HepG2 (cell line): Measurements from ENCODE around the gene TNPO3. TPM values are rescaled to one million over a fixed set of nuclear protein-coding genes. Genes with fewer than 3 reads are reported as not detected.

ENCODE experiments used
- ATAC-seq: fragments of 200-7000 bp; cut with Tn5 transposase; 3 replicates; pipeline ENCODE4 v1.9.1; 2020; ENCODE audit warnings: mild to moderate bottlenecking, moderate library complexity
- BruUV-seq: library from RNA; stranded (reverse); fragments of 400-500 nt; replicated peaks from 2 replicates; lab custom pipeline; 2021; lab: Mats Ljungman, UMichigan
- CTCF ChIA-PET: fragments of 300-600 bp; formaldehyde crosslinking; extraction: SDS; loops from one replicate; lab custom pipeline; 2021; ENCODE audit warnings: low total read pairs, inconsistent platforms, low intra/inter-chr PET ratio; lab: Yijun Ruan, JAX
- POLR2A ChIA-PET: fragments of 350-600 bp; sonication (Branson Sonifier 250); formaldehyde crosslinking; loops from one replicate; lab custom pipeline; 2020; ENCODE audit warnings: antibody characterized with exemption, inconsistent platforms; lab: Yijun Ruan, JAX
- DNase-seq: peaks from one replicate; pipeline ENCODE4 v3.0.0-alpha.2; 2015; ENCODE audit warnings: low spot score
- FAIRE-seq: peaks from 3 replicates; lab custom pipeline; 2011; peaks lifted over from hg19 to GRCh38; lab: Jason Lieb, UNC
- H2AFZ ChIP-seq: one replicate; pipeline ENCODE4 v1.6.1; 2011; ENCODE audit warnings: low read length, inconsistent platforms
- H3K27ac ChIP-seq: fragments of 300-600 bp; 3 replicates; pipeline ENCODE4 v1.8.0; 2011; ENCODE audit warnings: mixed run types, mild to moderate bottlenecking, mixed read lengths, low read length, inconsistent platforms; ENCODE audit not compliant: insufficient read depth; ENCODE audit errors: extremely low read length
- H3K27me3 ChIP-seq, 2 experiments: fragments of 200-600 bp in 1 of 2; 2 replicates in 1 of 2; 3 replicates in 1 of 2; pipeline versions ENCODE4 v1.6.0 to v1.8.0; 2011; ENCODE audit warnings: low read length in 2 of 2, mild to moderate bottlenecking in 2 of 2, moderate library complexity in 2 of 2, inconsistent platforms in 1 of 2; ENCODE audit not compliant: insufficient read depth in 2 of 2, control insufficient read depth in 1 of 2
- H3K36me3 ChIP-seq, 2 experiments: fragments of 200-600 bp in 1 of 2; replicated peaks in 1 of 2; 2 replicates in 1 of 2; 3 replicates in 1 of 2; pipeline versions ENCODE4 v1.5.1 to v1.8.0; 2011; ENCODE audit warnings: low read length in 2 of 2, inconsistent platforms in 1 of 2; ENCODE audit not compliant: insufficient read depth in 2 of 2, control insufficient read depth in 1 of 2
- H3K4me1 ChIP-seq: 2 replicates; pipeline ENCODE4 v1.5.1; 2012; ENCODE audit warnings: low read length, inconsistent platforms; ENCODE audit not compliant: insufficient read depth
- H3K4me2 ChIP-seq: 2 replicates; pipeline ENCODE4 v1.6.0; 2011; ENCODE audit warnings: low read depth, low read length, inconsistent platforms
- H3K4me3 ChIP-seq, 3 experiments: fragments of 200-600 bp in 1 of 3; sonication (generic), shearing (Covaris generic) in 1 of 3; replicated peaks in 1 of 3; 2 replicates each; pipeline ENCODE4 v1.5.1; 2011 to 2016; ENCODE audit warnings: low read length in 3 of 3, inconsistent platforms in 2 of 3, low read depth in 2 of 3, mild to moderate bottlenecking in 2 of 3, control low read depth in 1 of 3, mixed read lengths in 1 of 3; ENCODE audit not compliant: insufficient read depth in 1 of 3
- H3K79me2 ChIP-seq: one replicate; pipeline ENCODE4 v1.6.1; 2011; ENCODE audit warnings: low read length, inconsistent platforms; ENCODE audit not compliant: insufficient read depth
- H3K9ac ChIP-seq: 2 replicates; pipeline ENCODE4 v1.6.0; 2011; ENCODE audit warnings: mild to moderate bottlenecking, low read depth, low read length, inconsistent platforms; ENCODE audit not compliant: insufficient read depth
- H3K9me3 ChIP-seq: 2 replicates; pipeline ENCODE4 v1.5.1; 2012; ENCODE audit warnings: mild to moderate bottlenecking, low read length
- H4K20me1 ChIP-seq: 2 replicates; pipeline ENCODE4 v1.6.0; 2011; ENCODE audit warnings: inconsistent platforms, mild to moderate bottlenecking, low read length, moderate library complexity; ENCODE audit not compliant: insufficient read depth
- ARNT2 ChIP-seq: sonication (generic); formaldehyde crosslinking; IDR thresholded peaks from 2 replicates; pipeline ENCODE4 v1.8.0; 2022; ENCODE audit warnings: mild to moderate bottlenecking, low read depth, missing genetic modification reagents, moderate library complexity
- ETV6 ChIP-seq: sonication (generic); formaldehyde crosslinking; conservative IDR thresholded peaks from 2 replicates; pipeline ENCODE4 v1.4.0; 2020; ENCODE audit warnings: missing genetic modification reagents
- HNRNPH1 ChIP-seq: fragments of 200-400 bp; formaldehyde crosslinking; optimal IDR thresholded peaks from 2 replicates; pipeline ENCODE3; 2017; ENCODE audit warnings: mild to moderate bottlenecking, low read depth, low read length
- HNRNPL ChIP-seq: fragments of 200-400 bp; formaldehyde crosslinking; IDR thresholded peaks from 2 replicates; pipeline ENCODE4 v1.6.1; 2017; ENCODE audit warnings: mild to moderate bottlenecking, low read depth, low read length
- WGBS: methylation state at CpG from one replicate; pipeline ENCODE4 v1.1.6; 2017; ENCODE audit warnings: low lambda C conversion rate; 5-methylcytosine and 5-hydroxymethylcytosine counted together
- in situ Hi-C: cut with HindIII; loops from 2 replicates; pipeline ENCODE4 v1.10.0; 2017; ENCODE audit warnings: low pct_unique_long_range_greater_than_20kb; ENCODE audit not compliant: extremely low pct_ligation_motif_present
- intact Hi-C: fragments of 100-400 bp; cut with micrococcal nuclease; formaldehyde crosslinking; loops from one replicate; pipeline ENCODE4 v1.10.0; 2022; ENCODE audit not compliant: unreplicated experiment
- polyA plus RNA-seq, 8 experiments: library from polyadenylated mRNA; depleted of rRNA in 3 of 8; stranded (reverse) in 7 of 8; unstranded in 1 of 8; fragments of >200 nt; fragmentation: Illumina TruSeq in 4 of 8; extraction: Trizol in 4 of 8; gene quantifications; 2 replicates each; pipeline versions ENCODE4 v1.2.1 to v1.2.3, GENCODE V29; 2011 to 2016; ENCODE audit warnings: low read depth in 4 of 8, missing spikeins in 1 of 8, mixed read lengths in 1 of 8; ENCODE audit not compliant: insufficient read depth in 1 of 8
- total RNA-seq, 5 experiments: library from RNA; depleted of rRNA; stranded (reverse); fragments of >200 nt; fragmentation: Illumina TruSeq; extraction: Trizol; gene quantifications; 2 replicates each; pipeline ENCODE4 v1.2.3, GENCODE V29; 2016; ENCODE audit warnings: low read depth in 1 of 5
- TF ChIP-seq, protein P1 (sequence below): sonication (generic); formaldehyde crosslinking; IDR thresholded peaks from 2 replicates; pipeline ENCODE4 v1.5.0; 2020; ENCODE audit warnings: mild to moderate bottlenecking, missing genetic modification reagents
- TF ChIP-seq, protein P2 (sequence below): sonication (generic); formaldehyde crosslinking; IDR thresholded peaks from 2 replicates; pipeline ENCODE4 v1.8.0; 2022; ENCODE audit warnings: missing genetic modification reagents, low read depth, mild to moderate bottlenecking, borderline replicate concordance
- TF ChIP-seq, protein P3 (sequence below): sonication (generic); formaldehyde crosslinking; conservative IDR thresholded peaks from 2 replicates; pipeline ENCODE4 v1.4.0; 2020; ENCODE audit warnings: mild to moderate bottlenecking, missing genetic modification reagents, moderate library complexity

Gene TNPO3
- total and polyA plus RNA-seq, 2 of the 13 experiments (the other 11 are each of a cell fraction or from before 2014, with no cell fraction given) = 23.8 to 44.6 TPM

DNA sequence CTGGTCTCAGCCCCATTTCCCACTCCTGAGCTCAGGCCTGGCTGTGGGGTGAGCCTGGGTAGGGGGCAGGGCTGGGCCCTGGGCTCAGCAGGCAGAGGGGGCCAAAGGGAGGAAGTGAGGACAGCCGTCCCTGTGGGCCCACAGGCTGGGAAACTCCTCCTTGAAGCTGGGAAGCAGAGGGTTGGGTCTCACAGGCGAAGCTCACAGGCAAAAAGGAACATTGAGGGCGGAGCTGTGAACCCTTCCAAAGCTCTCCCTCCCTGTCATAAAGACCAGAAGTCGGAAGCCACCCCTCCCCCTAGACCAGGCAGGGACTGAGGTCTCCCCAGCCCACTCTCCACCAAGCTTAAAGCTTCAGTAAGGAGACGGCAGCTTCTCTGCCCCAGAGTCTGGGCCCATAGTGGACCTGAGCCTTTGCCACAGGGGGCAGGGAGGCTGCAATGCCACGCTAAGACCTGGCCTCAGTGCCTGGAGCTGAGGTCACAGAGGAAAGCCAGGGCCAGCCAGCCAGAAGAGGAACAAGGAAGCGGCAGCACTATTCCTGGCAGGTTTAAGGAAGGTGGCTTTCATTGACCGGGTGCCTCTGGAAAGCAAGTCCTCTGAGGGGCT lies 143.4 kb downstream of the TNPO3 start (continued):
- TF ChIP-seq, protein P1, sequence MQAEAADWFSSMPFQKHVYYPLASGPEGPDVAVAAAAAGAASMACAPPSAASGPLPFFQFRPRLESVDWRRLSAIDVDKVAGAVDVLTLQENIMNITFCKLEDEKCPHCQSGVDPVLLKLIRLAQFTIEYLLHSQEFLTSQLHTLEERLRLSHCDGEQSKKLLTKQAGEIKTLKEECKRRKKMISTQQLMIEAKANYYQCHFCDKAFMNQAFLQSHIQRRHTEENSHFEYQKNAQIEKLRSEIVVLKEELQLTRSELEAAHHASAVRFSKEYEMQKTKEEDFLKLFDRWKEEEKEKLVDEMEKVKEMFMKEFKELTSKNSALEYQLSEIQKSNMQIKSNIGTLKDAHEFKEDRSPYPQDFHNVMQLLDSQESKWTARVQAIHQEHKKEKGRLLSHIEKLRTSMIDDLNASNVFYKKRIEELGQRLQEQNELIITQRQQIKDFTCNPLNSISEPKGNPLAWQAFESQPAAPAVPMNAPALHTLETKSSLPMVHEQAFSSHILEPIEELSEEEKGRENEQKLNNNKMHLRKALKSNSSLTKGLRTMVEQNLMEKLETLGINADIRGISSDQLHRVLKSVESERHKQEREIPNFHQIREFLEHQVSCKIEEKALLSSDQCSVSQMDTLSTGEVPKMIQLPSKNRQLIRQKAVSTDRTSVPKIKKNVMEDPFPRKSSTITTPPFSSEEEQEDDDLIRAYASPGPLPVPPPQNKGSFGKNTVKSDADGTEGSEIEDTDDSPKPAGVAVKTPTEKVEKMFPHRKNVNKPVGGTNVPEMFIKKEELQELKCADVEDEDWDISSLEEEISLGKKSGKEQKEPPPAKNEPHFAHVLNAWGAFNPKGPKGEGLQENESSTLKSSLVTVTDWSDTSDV (CRISPR knock-in tag) = no peak
- TF ChIP-seq, protein P2, sequence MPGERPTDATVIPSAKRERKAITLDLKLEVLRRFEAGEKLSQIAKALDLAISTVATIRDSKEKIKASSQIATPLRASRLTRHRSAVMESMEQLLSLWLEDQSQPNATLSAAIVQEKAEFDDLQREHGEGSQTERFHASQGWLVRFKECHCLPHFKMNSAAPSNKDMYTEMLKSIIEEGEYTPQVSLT (CRISPR knock-in tag) = no peak
- TF ChIP-seq ARNT2 (CRISPR knock-in tag) (no peak), HNRNPL (0 out of 2 replicates have a peak, but pooled peaks have one; percentile 25), HNRNPH1 (no peak)
- TF ChIP-seq, all 625 proteins: peak for 2

DNA sequence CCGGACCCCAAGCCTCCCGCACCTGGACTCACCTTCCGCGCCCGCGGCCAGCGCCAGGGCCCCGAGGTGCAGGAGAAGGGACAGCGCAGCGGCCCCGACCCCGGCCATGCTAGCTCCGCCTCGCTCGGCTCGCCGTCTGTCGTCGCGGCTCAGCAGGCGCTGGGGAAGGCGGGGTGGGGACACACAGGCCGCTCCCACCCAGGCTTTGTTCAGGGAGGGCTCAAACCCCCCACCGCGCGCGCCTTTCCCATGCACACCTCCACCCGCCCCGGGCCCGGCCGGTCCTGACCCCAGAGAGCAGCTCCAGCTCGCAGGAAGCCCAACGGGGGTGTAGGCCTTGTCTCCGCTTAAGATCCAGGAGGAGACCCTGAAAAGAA lies 144.4 kb downstream of the TNPO3 start, which contains the start of gene KCP:
KCP (minus strand) TSS at position 141 of the 377 bp plus-strand sequence; CDS start at position 108, 33 bp downstream.
- DNase-seq = no peak
- H3K79me2 ChIP-seq = no peaks in the 10 kb centered on the region
- H2AFZ ChIP-seq = no peak within 1 kb of the TSS
- H3K4me2 ChIP-seq = peak within 1 kb of the TSS; percentile 61
- POLR2A ChIA-PET = no interaction called here
- ATAC-seq = no peak
- in situ Hi-C loops (no loop called here), intact Hi-C loops (no loop called here)
- FAIRE-seq = no peak
- peaks cover 26% of the 10 kb centered on the region for H3K4me1 ChIP-seq
- 62% methylated on average over 25 of the region's 34 CpGs for whole genome bisulfite sequencing
- H3K27me3 ChIP-seq = peaks cover 2 to 53% of the 10 kb centered on the region in 2 experiments; a peak in 3 of 5 replicates
- no peaks in the 10 kb centered on the region for H3K9me3 ChIP-seq
- BruUV-seq = no TSS peak
- no peak within 1 kb of the TSS for H3K27ac ChIP-seq
- H3K4me3 ChIP-seq = peak within 1 kb of the TSS in 2 of 3 experiments; percentile 29 to 54; a peak in 3 of 6 replicates
- H3K36me3 ChIP-seq = no peaks in the 10 kb centered on the region
- H4K20me1 ChIP-seq = no peaks in the 10 kb centered on the region
- CTCF ChIA-PET = no interaction called here
- H3K9ac ChIP-seq = no peak within 1 kb of the TSS
- TF ChIP-seq, protein P3, sequence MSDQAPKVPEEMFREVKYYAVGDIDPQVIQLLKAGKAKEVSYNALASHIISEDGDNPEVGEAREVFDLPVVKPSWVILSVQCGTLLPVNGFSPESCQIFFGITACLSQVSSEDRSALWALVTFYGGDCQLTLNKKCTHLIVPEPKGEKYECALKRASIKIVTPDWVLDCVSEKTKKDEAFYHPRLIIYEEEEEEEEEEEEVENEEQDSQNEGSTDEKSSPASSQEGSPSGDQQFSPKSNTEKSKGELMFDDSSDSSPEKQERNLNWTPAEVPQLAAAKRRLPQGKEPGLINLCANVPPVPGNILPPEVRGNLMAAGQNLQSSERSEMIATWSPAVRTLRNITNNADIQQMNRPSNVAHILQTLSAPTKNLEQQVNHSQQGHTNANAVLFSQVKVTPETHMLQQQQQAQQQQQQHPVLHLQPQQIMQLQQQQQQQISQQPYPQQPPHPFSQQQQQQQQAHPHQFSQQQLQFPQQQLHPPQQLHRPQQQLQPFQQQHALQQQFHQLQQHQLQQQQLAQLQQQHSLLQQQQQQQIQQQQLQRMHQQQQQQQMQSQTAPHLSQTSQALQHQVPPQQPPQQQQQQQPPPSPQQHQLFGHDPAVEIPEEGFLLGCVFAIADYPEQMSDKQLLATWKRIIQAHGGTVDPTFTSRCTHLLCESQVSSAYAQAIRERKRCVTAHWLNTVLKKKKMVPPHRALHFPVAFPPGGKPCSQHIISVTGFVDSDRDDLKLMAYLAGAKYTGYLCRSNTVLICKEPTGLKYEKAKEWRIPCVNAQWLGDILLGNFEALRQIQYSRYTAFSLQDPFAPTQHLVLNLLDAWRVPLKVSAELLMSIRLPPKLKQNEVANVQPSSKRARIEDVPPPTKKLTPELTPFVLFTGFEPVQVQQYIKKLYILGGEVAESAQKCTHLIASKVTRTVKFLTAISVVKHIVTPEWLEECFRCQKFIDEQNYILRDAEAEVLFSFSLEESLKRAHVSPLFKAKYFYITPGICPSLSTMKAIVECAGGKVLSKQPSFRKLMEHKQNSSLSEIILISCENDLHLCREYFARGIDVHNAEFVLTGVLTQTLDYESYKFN (CRISPR knock-in tag) = no peak
- TF ChIP-seq ETV6 (CRISPR knock-in tag) = no peak
